TTC549 (cell line): ENCODE measurements around the gene PSPH.

Source experiments
- FAIRE-seq: peaks from 2 replicates; lab custom pipeline; 2012; peaks lifted over from hg19 to GRCh38; lab: Jason Lieb, UNC

PSPH gene

GRCh38 chr7:55996856-55997500, 54.3 kb downstream of the PSPH start:
- FAIRE-seq: no peak

- no peak for FAIRE-seq
Observed at GRCh38 chr7:55992346-55992745, 58.9 kb downstream of the PSPH start.

GRCh38 chr7:55983537-55983936, 67.7 kb downstream of the PSPH start:
- FAIRE-seq: no peak

- FAIRE-seq: no peak
Observed at GRCh38 chr7:55980266-55980665, 71.0 kb downstream of the PSPH start.

- FAIRE-seq: no peak
Observed at GRCh38 chr7:55977831-55978230, 73.4 kb downstream of the PSPH start.

GRCh38 chr7:55975988-55976633, 75.1 kb downstream of the PSPH start:
- no peak for FAIRE-seq

GRCh38 chr7:55973747-55974250, 77.4 kb downstream of the PSPH start:
- no peak for FAIRE-seq

GRCh38 chr7:55970978-55971377, 80.3 kb downstream of the PSPH start:
- FAIRE-seq: no peak

GRCh38 chr7:55970561-55970960, 80.7 kb downstream of the PSPH start:
- FAIRE-seq: no peak

- no peak for FAIRE-seq
Observed at GRCh38 chr7:55969391-55969790, 81.9 kb downstream of the PSPH start.

GRCh38 chr7:55966851-55967250, 84.4 kb downstream of the PSPH start:
- no peak for FAIRE-seq

GRCh38 chr7:55965805-55966421, 85.3 kb downstream of the PSPH start:
- no peak for FAIRE-seq

- FAIRE-seq: no peak
Observed at GRCh38 chr7:55965100-55965470, 86.2 kb downstream of the PSPH start.

- no peak for FAIRE-seq
Observed at GRCh38 chr7:55964261-55965099, 86.8 kb downstream of the PSPH start, which contains the start of gene NIPSNAP2. Gene NIPSNAP2 (plus strand): TSS chr7:55964585. CDS start chr7:55964610, 25 bp downstream.

- FAIRE-seq: no peak
Observed at GRCh38 chr7:55963584-55964168, 87.6 kb downstream of the PSPH start.

GRCh38 chr7:55962014-55962413, 89.2 kb downstream of the PSPH start:
- no peak for FAIRE-seq
